Posterior vena cava (tissue), 2 donors: ENCODE results near the gene FLNC. TPM values are rescaled to one million over a fixed set of nuclear protein-coding genes. Genes with fewer than 3 reads are reported as not detected.

ENCODE experiments used
- DNase-seq: peaks from one replicate; pipeline ENCODE4 v3.0.0-alpha.2; 2020; ENCODE audit warnings: low spot score
- intact Hi-C, 2 donors: fragments of 100-400 bp; cut with DNase I; formaldehyde crosslinking; loops; one replicate each; pipeline versions ENCODE4 v1.14.1 to v1.14.2; 2022 to 2023
- total RNA-seq, 2 donors: library from RNA; stranded (reverse); fragmentation: NEBNext Ultra II Directional; extraction: Animal tissue kit (Norgen Biotek cat#: 25700); gene quantifications; one replicate each; pipeline ENCODE4 v1.2.1, GENCODE V29; 2021
- donor health status: DM: yes; HTN: yes; CAD: no.
- donor health status: DM: yes; HTN: yes; CAD: no.

The FLNC gene
- total RNA-seq, 2 donors from 2014 or later, result 440 to 856 TPM

DNA sequence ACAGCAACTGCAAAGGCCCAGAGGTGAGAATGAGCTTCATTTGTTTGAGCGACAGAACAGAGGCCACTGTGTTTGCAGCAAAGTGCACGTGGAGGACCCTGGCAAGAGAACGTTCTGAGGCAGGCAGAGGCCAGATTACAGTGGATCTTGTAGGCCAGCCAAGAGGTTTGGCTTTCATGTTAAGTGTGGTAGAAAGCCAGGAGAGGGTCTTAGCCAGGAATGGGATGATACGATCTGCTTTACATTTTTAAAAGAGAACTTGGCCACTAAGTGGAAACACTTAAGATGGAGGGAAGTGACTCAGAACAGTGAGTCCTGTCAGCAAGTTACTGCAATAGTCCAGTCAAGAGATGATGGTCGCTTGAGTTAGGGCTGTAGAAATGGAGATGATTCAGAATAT is 33.9 kb upstream of the FLNC start:
- intact Hi-C loops, result no loop called here

DNA sequence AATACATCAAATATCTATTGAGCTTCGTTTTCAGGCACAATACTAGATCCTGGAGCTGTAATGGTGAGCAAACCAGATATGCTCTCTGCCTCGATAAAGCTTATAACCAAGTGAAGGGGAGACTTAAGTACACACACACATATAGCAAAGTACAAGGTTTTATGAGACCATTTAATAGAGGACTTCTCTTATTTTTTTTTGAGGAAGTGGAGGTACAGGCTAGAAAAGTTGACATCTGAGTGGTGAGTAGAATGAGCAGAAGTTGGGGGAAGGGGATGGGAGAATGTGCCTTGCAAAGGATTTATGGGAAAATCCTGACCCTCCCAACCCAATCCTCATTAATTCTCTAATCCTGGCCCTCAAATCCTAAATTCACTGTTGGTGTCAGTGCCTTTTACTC is 30.8 kb upstream of the FLNC start:
- no peak for DNase-seq
- intact Hi-C loops, result no loop called here

More for the DNA sequence above, 33.9 kb upstream of the FLNC start:
- no peak for DNase-seq

GRCh38 chr7:128800567-128800966 is 29.6 kb upstream of the FLNC start:
- intact Hi-C loops, result no loop called here
- DNase-seq, result no peak

- intact Hi-C loops, result no loop called here
- DNase-seq, result no peak
These were observed 29.2 kb upstream of the FLNC start for GRCh38 chr7:128801003-128801402.

GRCh38 chr7:128801667-128802418 is 28.4 kb upstream of the FLNC start:
- no peak for DNase-seq
- intact Hi-C loops, result no loop called here

GRCh38 chr7:128804484-128804883 is 25.7 kb upstream of the FLNC start:
- DNase-seq, result no peak
- intact Hi-C loops, result no loop called here

DNA sequence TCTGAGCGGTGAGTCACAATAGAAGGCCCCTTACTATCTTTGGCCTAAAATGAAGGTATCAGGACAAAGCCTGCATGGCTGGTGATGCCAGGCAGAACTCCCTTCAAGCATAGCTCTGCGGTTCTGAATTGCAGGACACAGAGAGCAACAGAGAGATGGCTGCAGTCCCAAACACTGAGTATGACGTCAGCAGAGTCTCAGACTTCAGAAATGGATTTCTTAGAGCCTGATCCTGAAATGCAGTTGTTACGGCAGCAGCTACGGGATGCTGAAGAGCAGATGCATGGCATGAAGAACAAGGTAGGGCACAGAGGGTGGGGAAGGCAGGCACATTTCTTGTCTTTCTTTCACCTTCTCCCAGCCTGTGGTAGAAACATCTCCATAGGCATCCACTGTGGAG is 25.0 kb upstream of the FLNC start:
- intact Hi-C loops, result loop anchor here in 1 of 2 donors (5.0 kb wide), 1 partner anchor 457 kb away; no protein-coding TSS in a partner anchor
- DNase-seq, result no peak

DNA sequence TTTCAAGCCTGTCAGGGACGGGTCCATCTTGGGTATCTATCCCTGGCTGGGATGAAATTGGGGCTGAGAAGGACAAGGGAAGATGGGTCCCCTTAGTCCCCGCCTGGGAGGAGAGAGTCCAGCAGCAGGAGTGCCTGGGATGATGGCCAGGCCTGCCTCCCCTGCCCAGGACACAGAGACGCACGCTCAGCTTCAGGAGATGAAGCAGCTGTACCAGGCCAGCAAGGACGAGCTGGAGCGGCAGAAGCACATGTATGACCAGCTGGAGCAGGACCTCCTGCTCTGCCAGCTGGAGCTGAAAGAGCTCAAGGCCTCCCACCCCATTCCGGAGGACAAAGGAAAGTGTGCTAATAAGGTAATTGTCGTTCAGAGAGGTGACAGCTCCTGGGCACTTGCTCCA is 23.0 kb upstream of the FLNC start:
- no peak for DNase-seq
- intact Hi-C loops, result loop anchor here in 1 of 2 donors (5.0 kb wide), 1 partner anchor 455 kb away; no protein-coding TSS in a partner anchor

DNA sequence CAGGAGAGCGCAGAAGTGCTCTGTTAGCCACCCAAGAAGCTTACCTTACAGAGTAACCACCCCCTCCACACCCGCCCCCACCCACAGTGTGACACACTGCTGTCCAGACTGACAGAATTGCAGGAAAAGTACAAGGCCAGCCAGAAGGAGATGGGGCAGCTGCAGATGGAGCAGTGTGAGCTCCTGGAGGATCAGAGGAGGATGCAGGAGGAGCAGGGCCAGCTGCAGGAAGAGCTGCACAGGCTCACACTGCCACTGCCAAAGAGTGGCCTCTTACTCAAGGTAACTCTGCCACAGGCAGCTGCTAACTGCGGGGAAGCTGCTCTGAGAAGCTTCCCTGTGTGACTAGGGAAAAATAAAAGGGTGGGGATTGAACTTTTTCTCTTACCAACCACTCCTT is 20.8 kb upstream of the FLNC start:
- no peak for DNase-seq
- intact Hi-C loops, result loop anchor here in 1 of 2 donors (5.0 kb wide), 1 partner anchor 453 kb away; no protein-coding TSS in a partner anchor

DNA sequence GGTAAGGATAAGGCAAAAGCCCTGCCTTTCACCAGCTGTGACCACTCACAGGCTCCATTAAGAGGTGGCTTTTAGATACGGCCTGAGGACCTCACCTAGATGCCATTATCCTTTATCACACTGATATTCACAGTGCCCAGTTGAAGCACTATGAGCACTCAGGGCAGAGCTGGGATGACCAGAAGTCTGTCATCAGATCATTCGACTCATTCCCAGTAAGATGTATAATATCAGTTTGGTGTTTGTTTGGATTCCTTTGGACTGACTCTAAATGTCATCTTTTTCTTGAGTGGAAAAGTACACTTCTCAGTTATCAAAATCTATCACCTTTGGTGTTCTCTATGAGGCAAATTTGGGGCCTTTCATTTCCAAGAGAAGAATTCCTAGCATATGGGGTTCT is 19.7 kb upstream of the FLNC start:
- intact Hi-C loops, result no loop called here
- DNase-seq, result no peak

- DNase-seq, result no peak
- intact Hi-C loops, result no loop called here
These were observed 19.2 kb upstream of the FLNC start for GRCh38 chr7:128810997-128811396.

GRCh38 chr7:128811631-128812430 is 18.4 kb upstream of the FLNC start:
- intact Hi-C loops, result no loop called here

DNA sequence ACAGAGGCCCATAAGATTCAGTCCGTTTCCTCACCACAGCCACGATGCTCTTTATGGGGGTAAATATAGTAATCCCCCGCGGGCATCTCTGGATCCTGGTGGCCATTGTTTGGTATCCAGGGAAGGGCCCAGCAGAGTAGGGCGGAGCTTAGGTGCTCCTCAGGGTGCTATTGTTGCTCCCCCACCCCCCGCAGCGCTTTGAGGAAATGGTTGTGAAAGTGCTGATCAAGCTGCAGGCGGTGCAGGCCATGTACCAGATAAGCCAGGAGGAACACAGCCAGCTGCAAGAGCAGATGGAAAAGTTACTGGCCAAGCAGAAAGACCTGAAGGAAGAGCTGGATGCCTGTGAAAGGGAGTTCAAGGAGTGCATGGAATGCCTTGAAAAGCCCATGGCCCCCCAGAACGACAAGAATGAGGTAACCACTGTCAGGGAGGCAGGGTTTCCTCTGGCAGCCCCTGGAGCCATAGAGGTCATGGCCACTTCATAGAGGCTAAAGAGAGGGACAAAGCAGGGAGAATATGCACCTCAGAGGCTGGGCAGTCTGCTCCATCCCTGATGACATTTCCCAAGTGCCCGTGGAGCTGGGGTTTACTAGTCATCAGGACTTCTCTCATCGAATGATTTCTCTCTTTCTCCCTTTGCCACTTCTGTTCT is 17.6 kb upstream of the FLNC start:
- DNase-seq, result peak; percentile 82
- intact Hi-C loops, result no loop called here

More at GRCh38 chr7:128811631-128812430, 18.4 kb upstream of the FLNC start:
- DNase-seq, result no peak

DNA sequence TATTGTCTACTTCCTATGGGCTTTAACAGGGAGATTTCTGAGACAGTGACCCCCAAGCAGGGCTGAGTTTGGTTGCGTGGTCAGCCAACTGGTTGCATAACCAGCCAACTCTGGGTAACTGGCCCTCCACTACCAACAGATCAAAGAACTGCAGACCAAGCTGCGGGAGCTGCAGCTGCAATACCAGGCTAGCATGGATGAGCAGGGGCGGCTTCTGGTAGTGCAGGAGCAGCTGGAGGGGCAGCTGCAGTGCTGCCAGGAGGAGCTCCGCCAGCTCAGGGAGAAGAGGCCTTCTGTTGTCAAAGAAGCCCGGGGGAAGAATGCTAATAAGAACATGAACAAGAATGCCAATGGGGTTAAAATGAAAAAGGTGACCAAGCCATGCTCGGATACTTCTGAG is 15.7 kb upstream of the FLNC start:
- intact Hi-C loops, result no loop called here

DNA sequence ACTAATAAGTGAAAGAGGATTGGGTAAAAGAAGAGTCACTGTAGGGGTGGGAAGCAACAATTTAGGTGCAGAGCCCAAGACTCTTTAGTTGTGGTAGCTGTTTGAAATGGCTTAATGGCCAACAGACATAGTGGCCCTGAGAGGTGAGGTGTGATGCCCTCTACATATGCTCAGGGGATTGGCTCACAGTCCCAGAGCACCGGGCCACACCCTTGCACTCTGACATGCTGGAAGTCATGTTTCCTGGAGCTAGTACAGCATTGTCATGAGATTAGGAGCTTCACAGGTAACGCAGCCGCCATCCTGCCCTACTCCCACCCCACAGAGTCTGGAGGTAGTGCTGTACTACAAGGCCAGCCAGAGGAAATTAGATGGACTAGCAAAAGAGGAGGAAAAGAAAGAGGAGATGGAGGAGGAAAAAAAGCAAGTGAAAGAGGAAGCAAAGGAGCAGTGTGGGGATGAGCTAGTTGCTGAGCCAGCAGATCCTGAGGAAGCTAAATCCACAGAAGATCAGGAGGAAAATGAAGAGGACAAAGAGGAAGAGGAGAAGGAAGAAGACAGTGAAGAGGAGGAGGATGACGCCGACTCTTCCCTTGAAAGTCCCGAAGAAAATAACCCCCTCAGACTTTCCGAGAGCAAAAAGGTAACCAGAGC is 14.8 kb upstream of the FLNC start:
- intact Hi-C loops, result no loop called here
- DNase-seq, result no peak

More for the DNA sequence above, 15.7 kb upstream of the FLNC start:
- DNase-seq, result no peak

DNA sequence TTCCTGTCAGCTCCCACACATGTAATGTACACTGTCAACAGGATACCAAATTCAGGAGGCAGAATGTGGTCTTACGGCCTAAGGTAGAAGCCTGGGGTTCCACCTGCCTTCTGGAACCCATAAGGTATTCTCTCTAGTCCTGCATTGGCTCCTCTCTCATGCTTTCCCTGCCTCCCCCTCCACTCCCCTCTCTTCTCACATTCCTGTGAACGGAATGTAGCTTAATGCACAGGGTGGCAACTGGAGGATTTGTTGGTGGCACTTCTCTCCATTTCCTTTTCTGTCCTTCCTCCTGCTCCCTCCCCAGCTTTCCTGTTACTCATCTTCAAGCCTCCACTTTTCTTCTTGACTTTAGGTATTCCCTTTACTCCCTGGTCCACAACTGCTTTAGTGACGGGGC is 11.5 kb upstream of the FLNC start:
- intact Hi-C loops, result no loop called here
- no peak for DNase-seq

DNA sequence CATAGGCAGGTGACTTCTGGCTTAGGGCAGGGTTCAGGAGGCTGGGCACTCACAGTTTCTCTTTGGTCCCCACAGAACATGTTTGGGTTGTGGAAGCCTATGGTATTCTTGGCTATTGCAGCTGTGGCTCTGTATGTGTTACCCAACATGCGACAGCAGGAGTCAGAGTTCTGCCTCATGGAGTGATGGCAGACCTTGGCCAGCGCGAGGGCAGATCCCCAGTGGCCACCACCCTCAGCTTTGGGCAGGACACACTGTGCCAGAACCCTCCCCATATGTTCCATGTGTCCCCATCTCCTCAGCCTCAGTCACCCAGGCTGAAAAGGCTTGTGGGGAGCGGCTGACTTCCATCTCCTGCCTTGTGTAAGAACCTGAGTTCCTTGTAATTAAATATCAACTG is 8.5 kb upstream of the FLNC start:
- no peak for DNase-seq
- intact Hi-C loops, result no loop called here

GRCh38 chr7:128826512-128826911 is 3.7 kb upstream of the FLNC start:
- intact Hi-C loops, result no loop called here

DNA sequence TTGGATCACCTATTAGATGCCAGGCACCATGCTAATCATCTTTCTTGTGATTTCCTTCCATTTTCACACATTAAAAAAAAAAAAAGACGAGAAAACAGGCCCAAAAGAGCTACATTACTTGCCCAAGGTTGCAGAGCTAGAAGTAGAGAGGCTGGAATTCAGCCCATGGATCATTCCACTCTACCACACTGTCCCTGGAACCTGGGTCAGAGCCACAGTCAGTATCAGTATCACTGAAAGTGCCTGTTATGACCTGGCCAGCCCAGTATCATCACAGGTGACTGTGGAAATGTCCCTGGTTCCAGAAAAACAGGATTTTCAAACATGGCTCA is 3.3 kb upstream of the FLNC start:
- DNase-seq, result no peak
- intact Hi-C loops, result no loop called here

More at GRCh38 chr7:128826512-128826911, 3.7 kb upstream of the FLNC start:
- peak; percentile 65 for DNase-seq
